Glutamatergic neuron (in vitro differentiated cells): Measurements from ENCODE around the gene RABAC1. TPM values are rescaled to one million over a fixed set of nuclear protein-coding genes. Genes with fewer than 3 reads are reported as not detected.

Source experiments
- DNase-seq: peaks from one replicate; pipeline ENCODE4 v3.0.0; 2022
- H3K27ac Mint-ChIP-seq: one replicate; pipeline ENCODE4 v1.8.0; 2020; ENCODE audit warnings: mild to moderate bottlenecking, mixed read lengths, inconsistent platforms; ENCODE audit not compliant: unreplicated experiment
- H3K27me3 Mint-ChIP-seq: one replicate; pipeline ENCODE4 v1.8.0; 2020; ENCODE audit warnings: mild to moderate bottlenecking, moderate library complexity, mixed read lengths, inconsistent platforms; ENCODE audit not compliant: unreplicated experiment
- H3K36me3 Mint-ChIP-seq: one replicate; pipeline ENCODE4 v1.8.0; 2020; ENCODE audit warnings: mild to moderate bottlenecking, mixed read lengths, inconsistent platforms; ENCODE audit not compliant: unreplicated experiment
- H3K4me1 Mint-ChIP-seq: one replicate; pipeline ENCODE4 v1.8.0; 2020; ENCODE audit warnings: mild to moderate bottlenecking, low read depth, mixed read lengths, inconsistent platforms; ENCODE audit not compliant: unreplicated experiment
- H3K4me3 Mint-ChIP-seq: one replicate; pipeline ENCODE4 v1.8.0; 2020; ENCODE audit warnings: mild to moderate bottlenecking, mixed read lengths, inconsistent platforms; ENCODE audit not compliant: unreplicated experiment
- H3K9me3 Mint-ChIP-seq: one replicate; pipeline ENCODE4 v1.8.0; 2020; ENCODE audit warnings: mild to moderate bottlenecking, moderate library complexity, mixed read lengths, inconsistent platforms; ENCODE audit not compliant: unreplicated experiment
- total RNA-seq: library from RNA; stranded (reverse); fragmentation: NEBNext Ultra II Directional; extraction: Animal tissue kit (Norgen Biotek cat#: 25700); gene quantifications from one replicate; pipeline ENCODE4 v1.2.1, GENCODE V29; 2021; ENCODE audit not compliant: unreplicated experiment
- TF ChIP-seq, protein P1 (sequence below): fragments of 200-600 bp; sonication (generic); IDR thresholded peaks from one replicate; pipeline ENCODE4 v1.5.0; 2021; ENCODE audit not compliant: partially characterized antibody, unreplicated experiment

RABAC1 gene
- total RNA-seq, 1 donor from 2014 or later: 139 TPM

DNA sequence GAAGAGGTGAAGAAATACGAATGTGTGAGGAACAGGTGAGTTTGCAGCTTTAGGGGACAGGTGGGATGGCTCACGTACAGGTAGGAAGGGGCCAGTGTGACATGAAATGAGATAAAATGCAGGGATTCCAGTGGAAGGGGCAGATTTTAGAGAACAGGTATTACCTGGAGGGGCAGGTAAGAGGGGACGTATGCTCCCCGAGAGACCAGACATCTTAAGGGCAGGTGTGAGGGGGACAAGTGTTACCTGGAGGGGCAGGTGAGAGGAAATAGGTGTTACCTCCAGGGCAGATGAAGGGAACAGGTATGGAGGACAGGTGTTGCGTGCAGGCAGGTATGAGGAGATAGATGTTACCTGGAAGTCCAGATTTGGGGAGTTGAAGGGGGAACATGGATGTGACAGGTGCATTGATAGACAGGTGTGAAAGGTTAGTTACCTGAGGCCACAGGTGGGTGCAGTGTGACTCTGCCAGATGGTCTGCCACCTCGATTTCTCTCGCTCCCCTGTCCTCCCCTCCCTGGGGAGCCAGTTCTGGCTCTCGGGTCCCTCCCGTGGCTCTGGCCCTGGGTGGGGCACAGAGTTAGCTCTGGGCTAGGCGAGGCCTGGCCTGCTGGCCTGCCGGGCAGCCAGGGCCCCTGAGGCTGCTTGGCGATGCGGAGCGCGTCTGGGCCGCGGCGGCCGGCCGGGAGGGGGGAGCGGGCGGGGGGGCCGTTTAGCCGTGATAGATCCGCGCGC lies 32.9 kb downstream of the RABAC1 start:
- Mint-ChIP-seq H3K9me3 (peaks cover 15% of the 10 kb centered on the region), H3K36me3 (no peaks in the 10 kb centered on the region), H3K27ac (no peak overlapping the region), H3K4me3 (no peak overlapping the region), H3K4me1 (peaks cover 18% of the 10 kb centered on the region), H3K27me3 (peaks cover 21% of the 10 kb centered on the region)
- no peak for DNase-seq
- TF ChIP-seq, protein P1, sequence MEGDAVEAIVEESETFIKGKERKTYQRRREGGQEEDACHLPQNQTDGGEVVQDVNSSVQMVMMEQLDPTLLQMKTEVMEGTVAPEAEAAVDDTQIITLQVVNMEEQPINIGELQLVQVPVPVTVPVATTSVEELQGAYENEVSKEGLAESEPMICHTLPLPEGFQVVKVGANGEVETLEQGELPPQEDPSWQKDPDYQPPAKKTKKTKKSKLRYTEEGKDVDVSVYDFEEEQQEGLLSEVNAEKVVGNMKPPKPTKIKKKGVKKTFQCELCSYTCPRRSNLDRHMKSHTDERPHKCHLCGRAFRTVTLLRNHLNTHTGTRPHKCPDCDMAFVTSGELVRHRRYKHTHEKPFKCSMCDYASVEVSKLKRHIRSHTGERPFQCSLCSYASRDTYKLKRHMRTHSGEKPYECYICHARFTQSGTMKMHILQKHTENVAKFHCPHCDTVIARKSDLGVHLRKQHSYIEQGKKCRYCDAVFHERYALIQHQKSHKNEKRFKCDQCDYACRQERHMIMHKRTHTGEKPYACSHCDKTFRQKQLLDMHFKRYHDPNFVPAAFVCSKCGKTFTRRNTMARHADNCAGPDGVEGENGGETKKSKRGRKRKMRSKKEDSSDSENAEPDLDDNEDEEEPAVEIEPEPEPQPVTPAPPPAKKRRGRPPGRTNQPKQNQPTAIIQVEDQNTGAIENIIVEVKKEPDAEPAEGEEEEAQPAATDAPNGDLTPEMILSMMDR: no peak

DNA sequence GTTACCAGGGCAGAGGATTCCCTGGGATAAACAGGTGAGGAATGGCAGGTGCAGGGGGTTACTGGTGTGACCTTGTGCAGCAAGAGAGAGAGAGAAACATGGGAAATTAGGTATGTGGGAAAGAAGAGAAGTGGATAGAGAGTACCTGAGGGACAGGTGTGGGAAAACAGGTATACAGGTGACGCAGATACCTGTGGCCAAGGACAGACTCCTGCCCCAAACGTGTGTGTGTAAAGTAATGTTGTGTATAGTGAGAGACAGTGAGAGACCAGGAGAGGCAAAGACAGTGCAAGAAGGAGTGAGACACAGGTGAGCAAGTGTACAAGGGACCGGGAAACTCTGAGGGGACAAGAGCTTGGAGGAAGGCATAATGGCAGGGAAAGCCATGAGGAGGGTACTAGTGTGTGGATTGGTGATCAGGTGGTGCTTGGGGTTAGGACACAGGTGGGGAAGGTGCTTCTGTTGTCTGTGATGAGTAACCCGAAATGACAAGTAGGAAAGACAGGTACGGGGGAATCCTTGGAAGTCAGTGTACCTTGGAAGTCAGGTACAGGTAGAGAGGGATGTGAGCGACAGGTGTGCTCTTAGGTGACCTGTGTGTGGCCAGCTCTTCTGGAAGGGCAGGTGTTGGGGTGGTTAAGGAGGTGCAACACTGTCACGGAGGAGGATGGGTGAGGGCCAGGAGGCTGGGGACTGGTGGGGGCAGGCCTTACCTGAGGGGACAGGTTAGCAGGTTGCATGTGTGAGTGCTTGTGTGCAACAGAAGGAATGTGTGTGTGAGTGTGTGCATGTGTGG lies 33.7 kb downstream of the RABAC1 start:
- no peak overlapping the region for H3K4me3 Mint-ChIP-seq
- peaks cover 14% of the 10 kb centered on the region for H3K4me1 Mint-ChIP-seq
- peaks cover 16% of the 10 kb centered on the region for H3K9me3 Mint-ChIP-seq
- no peak for DNase-seq
- H3K36me3 Mint-ChIP-seq: no peaks in the 10 kb centered on the region
- H3K27ac Mint-ChIP-seq: no peak overlapping the region
- H3K27me3 Mint-ChIP-seq: peaks cover 21% of the 10 kb centered on the region
- TF ChIP-seq, protein P1: no peak

DNA sequence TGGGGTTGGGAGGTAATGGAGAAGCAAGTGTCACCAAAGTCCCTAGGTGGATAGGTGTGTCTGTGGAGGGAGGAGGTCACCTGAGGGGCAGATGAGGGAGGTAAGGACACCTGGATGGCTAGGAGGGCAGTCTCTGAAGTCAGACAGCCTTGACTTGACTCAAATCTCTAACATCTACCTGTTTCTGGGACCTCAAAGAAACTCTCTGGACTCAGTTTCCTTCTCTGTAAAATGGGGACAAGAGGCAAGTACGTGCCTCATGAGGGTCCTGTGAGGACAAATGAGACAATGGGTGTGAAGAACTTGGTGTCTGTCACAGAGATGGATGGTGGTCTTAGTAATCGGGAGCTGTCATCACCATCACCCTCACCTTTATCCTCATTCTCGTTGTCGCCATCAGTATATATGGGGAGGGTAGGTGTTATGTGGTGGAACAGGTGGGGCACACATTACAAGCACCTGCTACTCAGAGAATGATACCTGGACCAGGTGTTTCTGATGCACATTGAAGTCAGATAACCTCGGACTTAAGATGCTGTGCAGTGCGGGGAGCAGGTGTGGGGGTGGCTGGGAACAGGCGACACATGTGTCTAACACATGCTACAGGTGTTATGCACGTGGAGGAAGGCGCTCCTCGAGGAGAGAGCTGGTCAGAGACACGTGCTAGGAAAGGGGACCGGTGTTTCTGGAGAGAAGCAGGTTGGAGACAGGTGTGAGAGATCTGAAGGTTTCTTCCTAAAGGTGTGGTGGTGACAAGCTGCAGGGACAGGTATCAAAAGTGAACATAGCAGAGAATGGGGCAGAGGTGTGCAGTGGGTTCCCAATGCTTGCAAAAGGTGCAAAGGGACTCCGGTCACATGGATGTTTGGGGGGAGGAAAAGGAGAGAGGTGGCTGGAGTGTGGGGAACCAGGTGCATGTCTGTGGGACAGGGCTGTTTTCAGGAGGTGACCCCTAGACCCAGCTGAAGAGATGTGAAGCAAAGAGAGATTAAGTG lies 34.7 kb downstream of the RABAC1 start:
- no peak overlapping the region for H3K4me3 Mint-ChIP-seq
- no peak for DNase-seq
- H3K36me3 Mint-ChIP-seq: no peaks in the 10 kb centered on the region

DNA sequence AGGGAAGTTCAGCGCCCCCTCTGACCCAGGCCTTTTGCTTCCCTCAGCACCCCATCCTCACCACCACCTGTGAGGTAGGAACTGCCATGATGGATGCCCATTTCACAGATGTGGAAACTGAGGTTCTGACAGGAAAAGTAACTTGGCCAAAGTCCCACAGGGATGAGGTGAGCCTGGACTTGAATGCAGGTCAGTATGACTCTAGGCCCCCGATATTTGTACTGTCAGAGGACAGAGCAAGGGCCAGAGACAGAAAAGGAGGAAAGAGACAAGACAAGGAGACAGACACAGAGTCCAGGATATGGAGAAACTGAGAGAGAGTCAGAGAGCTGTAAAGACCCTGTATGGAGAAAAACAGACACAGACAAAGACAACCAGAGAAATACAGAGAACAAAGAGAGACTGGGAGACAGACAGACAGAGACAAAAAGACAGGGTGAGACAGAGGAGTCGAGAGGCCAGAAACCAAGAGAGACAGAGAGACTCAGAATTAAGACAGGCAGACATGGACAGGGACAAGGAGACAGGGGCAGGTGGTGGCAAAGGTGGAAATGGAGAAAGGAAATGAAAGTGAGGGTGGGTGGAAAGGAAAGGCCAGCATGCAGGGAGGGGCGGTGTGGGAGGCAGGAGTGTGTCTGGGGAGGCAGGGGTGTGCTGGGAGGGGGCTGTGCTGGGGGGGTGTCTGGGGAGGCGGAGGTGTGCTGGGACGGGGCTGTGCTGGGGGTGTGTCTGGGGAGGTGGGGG lies 35.9 kb downstream of the RABAC1 start:
- no peaks in the 10 kb centered on the region for H3K36me3 Mint-ChIP-seq
- no peak overlapping the region for H3K4me3 Mint-ChIP-seq
- H3K9me3 Mint-ChIP-seq: peaks cover 9% of the 10 kb centered on the region
- H3K4me1 Mint-ChIP-seq: peaks cover 7% of the 10 kb centered on the region
- TF ChIP-seq, protein P1: no peak
- DNase-seq: no peak
- H3K27ac Mint-ChIP-seq: peak overlapping the region; percentile 14
- peaks cover 9% of the 10 kb centered on the region for H3K27me3 Mint-ChIP-seq

More for the DNA sequence above, 34.7 kb downstream of the RABAC1 start:
- Mint-ChIP-seq H3K4me1 (peaks cover 14% of the 10 kb centered on the region), H3K27me3 (peaks cover 16% of the 10 kb centered on the region), H3K9me3 (peaks cover 16% of the 10 kb centered on the region), H3K27ac (no peak overlapping the region)
- TF ChIP-seq, protein P1: no peak
